CD4-positive, alpha-beta T cell treated with Interleukin-4 for 4 hours (primary cell): ENCODE results near the gene LRRC61.
"Not testable (repeated sequence)": the region's sequence is repeated elsewhere in the genome, so short reads cannot be mapped to it uniquely, and the experiment has no call there.

ENCODE experiments used
- DNase-seq: peaks from one replicate; pipeline ENCODE4 v3.0.0-alpha.2; 2020

The LRRC61 gene

GRCh38 chr7:150307904-150308303 is 15.3 kb upstream of the LRRC61 start:
- DNase-seq: no peak

- no peak for DNase-seq
Observed at GRCh38 chr7:150308575-150308974, 14.6 kb upstream of the LRRC61 start.

- DNase-seq: no peak
Observed at GRCh38 chr7:150311146-150311545, 12.0 kb upstream of the LRRC61 start.

GRCh38 chr7:150311711-150312110 is 11.4 kb upstream of the LRRC61 start:
- no peak for DNase-seq

GRCh38 chr7:150312649-150313366 is 10.3 kb upstream of the LRRC61 start:
- not testable (repeated sequence) for DNase-seq

- no peak for DNase-seq
Observed at GRCh38 chr7:150313367-150313809, 9.8 kb upstream of the LRRC61 start.

GRCh38 chr7:150313870-150314269 is 9.3 kb upstream of the LRRC61 start:
- DNase-seq: no peak

GRCh38 chr7:150314639-150315239 is 8.4 kb upstream of the LRRC61 start:
- no peak for DNase-seq

- DNase-seq: not testable (repeated sequence)
Observed at GRCh38 chr7:150316987-150317386, 6.2 kb upstream of the LRRC61 start.

- no peak for DNase-seq
Observed at GRCh38 chr7:150317748-150318444, 5.3 kb upstream of the LRRC61 start.

- DNase-seq: no peak
Observed at GRCh38 chr7:150321788-150322113, 1.4 kb upstream of the LRRC61 start.

- peak; percentile 64 for DNase-seq
Observed at GRCh38 chr7:150322114-150322832, 882 bp upstream of the LRRC61 start.

GRCh38 chr7:150323682-150324372 is 672 bp downstream of the LRRC61 start:
- DNase-seq: no peak

- DNase-seq: no peak
Observed at GRCh38 chr7:150324373-150324961, 1.3 kb downstream of the LRRC61 start.

- DNase-seq: no peak
Observed at GRCh38 chr7:150325110-150325611, 2.0 kb downstream of the LRRC61 start.

GRCh38 chr7:150325901-150326300 is 2.7 kb downstream of the LRRC61 start:
- no peak for DNase-seq

- DNase-seq: no peak
Observed at GRCh38 chr7:150326657-150327268, 3.6 kb downstream of the LRRC61 start.

- DNase-seq: no peak
Observed at GRCh38 chr7:150327308-150327707, 4.2 kb downstream of the LRRC61 start.

- no peak for DNase-seq
Observed at GRCh38 chr7:150329331-150330120, 6.4 kb downstream of the LRRC61 start.

GRCh38 chr7:150330211-150330885 is 7.2 kb downstream of the LRRC61 start:
- DNase-seq: no peak
